ENCODE data around the gene CD7. TPM values are rescaled to one million over a fixed set of nuclear protein-coding genes. Genes with fewer than 3 reads are reported as not detected.

CD7 gene
- total and polyA plus RNA-seq, 9 donors = 0.22 to 1.4 (median 0.50) TPM

- Histone ChIP-seq H3K36me3 (ENCODE audit: control insufficient read depth, insufficient read depth, low read length) (no peaks in the 10 kb centered on the region), H3K27ac (ENCODE audit: low read length) (no peak overlapping the region), H3K27me3 (ENCODE audit: control insufficient read depth, insufficient read depth, low read length) (peaks cover 49% of the 10 kb centered on the region), H3K9me3 (replicated peaks; ENCODE audit: control insufficient read depth, low read depth, low read length) (no peaks in the 10 kb centered on the region), H3K4me3 (ENCODE audit: low read length) (peak overlapping the region; percentile 27), H3K4me1 (ENCODE audit: control insufficient read depth, insufficient read depth, low read length) (peaks cover 89% of the 10 kb centered on the region)
- DNase-seq = no peak
- 46% methylated on average over 11 of the region's 16 CpGs for WGBS (ENCODE audit: insufficient coverage)
Observed at GRCh38 chr17:82334622-82335394, 17.4 kb upstream of the CD7 start.

- Histone ChIP-seq H3K27me3 (ENCODE audit: control insufficient read depth, insufficient read depth, low read length) (peaks cover 51% of the 10 kb centered on the region), H3K36me3 (ENCODE audit: control insufficient read depth, insufficient read depth, low read length) (no peaks in the 10 kb centered on the region), H3K27ac (ENCODE audit: low read length) (no peak overlapping the region), H3K4me3 (ENCODE audit: low read length) (peak overlapping the region; percentile 9), H3K9me3 (replicated peaks; ENCODE audit: control insufficient read depth, low read depth, low read length) (no peaks in the 10 kb centered on the region), H3K4me1 (ENCODE audit: control insufficient read depth, insufficient read depth, low read length) (peaks cover 90% of the 10 kb centered on the region)
- WGBS (ENCODE audit: insufficient coverage) = 55% methylated on average over 21 of the region's 25 CpGs
- no peak for DNase-seq
Observed at GRCh38 chr17:82334204-82334621, 16.8 kb upstream of the CD7 start.

- Histone ChIP-seq H3K27me3 (ENCODE audit: control insufficient read depth, insufficient read depth, low read length) (peaks cover 52% of the 10 kb centered on the region), H3K4me1 (ENCODE audit: control insufficient read depth, insufficient read depth, low read length) (peaks cover 90% of the 10 kb centered on the region), H3K36me3 (ENCODE audit: control insufficient read depth, insufficient read depth, low read length) (no peaks in the 10 kb centered on the region), H3K27ac (ENCODE audit: low read length) (no peak within 1 kb of the TSS), H3K4me3 (ENCODE audit: low read length) (peak within 1 kb of the TSS; percentile 53), H3K9me3 (replicated peaks; ENCODE audit: control insufficient read depth, low read depth, low read length) (no peaks in the 10 kb centered on the region)
- DNase-seq = peak; percentile 84
- WGBS (ENCODE audit: insufficient coverage) = 2% methylated on average over 86 of the region's 90 CpGs
Observed at GRCh38 chr17:82333279-82334171, 16.1 kb upstream of the CD7 start, which contains the start of gene SECTM1. TSS of gene SECTM1 (minus strand) at chr17:82333766. CDS start at chr17:82327240, 6,526 bp downstream.

- Histone ChIP-seq H3K27me3 (ENCODE audit: control insufficient read depth, insufficient read depth, low read length) (peaks cover 59% of the 10 kb centered on the region), H3K27ac (ENCODE audit: low read length) (no peak overlapping the region), H3K4me3 (ENCODE audit: low read length) (peak overlapping the region; percentile 53), H3K4me1 (ENCODE audit: control insufficient read depth, insufficient read depth, low read length) (peaks cover 89% of the 10 kb centered on the region), H3K9me3 (replicated peaks; ENCODE audit: control insufficient read depth, low read depth, low read length) (no peaks in the 10 kb centered on the region), H3K36me3 (ENCODE audit: control insufficient read depth, insufficient read depth, low read length) (no peaks in the 10 kb centered on the region)
- WGBS (ENCODE audit: insufficient coverage) = 15% methylated on average over 32 of the region's 32 CpGs
- DNase-seq = peak; percentile 65
Observed at GRCh38 chr17:82332669-82333278, 15.4 kb upstream of the CD7 start.

- Histone ChIP-seq H3K9me3 (replicated peaks; ENCODE audit: control insufficient read depth, low read depth, low read length) (no peaks in the 10 kb centered on the region), H3K4me3 (ENCODE audit: low read length) (no peak overlapping the region), H3K4me1 (ENCODE audit: control insufficient read depth, insufficient read depth, low read length) (peaks cover 85% of the 10 kb centered on the region), H3K27ac (ENCODE audit: low read length) (no peak overlapping the region), H3K27me3 (ENCODE audit: control insufficient read depth, insufficient read depth, low read length) (peaks cover 60% of the 10 kb centered on the region), H3K36me3 (ENCODE audit: control insufficient read depth, insufficient read depth, low read length) (no peaks in the 10 kb centered on the region)
- no peak for DNase-seq
- 83% methylated on average over 24 of the region's 25 CpGs for WGBS (ENCODE audit: insufficient coverage)
Observed at GRCh38 chr17:82331345-82331939, 14.0 kb upstream of the CD7 start.

GRCh38 chr17:82330322-82331239 lies 13.2 kb upstream of the CD7 start:
- 33% methylated on average over 25 of the region's 28 CpGs for WGBS (ENCODE audit: insufficient coverage)
- H3K9me3 ChIP-seq (replicated peaks; ENCODE audit: control insufficient read depth, low read depth, low read length) = no peaks in the 10 kb centered on the region
- DNase-seq = peak; percentile 88
- no peaks in the 10 kb centered on the region for H3K36me3 ChIP-seq (ENCODE audit: control insufficient read depth, insufficient read depth, low read length)
- no peak overlapping the region for H3K4me3 ChIP-seq (ENCODE audit: low read length)
- peaks cover 78% of the 10 kb centered on the region for H3K4me1 ChIP-seq (ENCODE audit: control insufficient read depth, insufficient read depth, low read length)
- H3K27ac ChIP-seq (ENCODE audit: low read length) = peak overlapping the region; percentile 62
- H3K27me3 ChIP-seq (ENCODE audit: control insufficient read depth, insufficient read depth, low read length) = peaks cover 63% of the 10 kb centered on the region

- no peaks in the 10 kb centered on the region for H3K9me3 ChIP-seq (replicated peaks; ENCODE audit: control insufficient read depth, low read depth, low read length)
Observed at GRCh38 chr17:82329683-82330321, 12.4 kb upstream of the CD7 start.

GRCh38 chr17:82328994-82329507 lies 11.6 kb upstream of the CD7 start:
- H3K36me3 ChIP-seq (ENCODE audit: control insufficient read depth, insufficient read depth, low read length) = no peaks in the 10 kb centered on the region
- no peak overlapping the region for H3K27ac ChIP-seq (ENCODE audit: low read length)
- H3K27me3 ChIP-seq (ENCODE audit: control insufficient read depth, insufficient read depth, low read length) = peaks cover 55% of the 10 kb centered on the region
- no peaks in the 10 kb centered on the region for H3K9me3 ChIP-seq (replicated peaks; ENCODE audit: control insufficient read depth, low read depth, low read length)
- H3K4me3 ChIP-seq (ENCODE audit: low read length) = no peak overlapping the region
- WGBS (ENCODE audit: insufficient coverage) = 89% methylated on average over 14 of the region's 15 CpGs
- DNase-seq = no peak
- peaks cover 64% of the 10 kb centered on the region for H3K4me1 ChIP-seq (ENCODE audit: control insufficient read depth, insufficient read depth, low read length)

More at GRCh38 chr17:82329683-82330321, 12.4 kb upstream of the CD7 start:
- 61% methylated on average over 16 of the region's 19 CpGs for WGBS (ENCODE audit: insufficient coverage)
- Histone ChIP-seq H3K27ac (ENCODE audit: low read length) (peak overlapping the region; percentile 62), H3K27me3 (ENCODE audit: control insufficient read depth, insufficient read depth, low read length) (peaks cover 61% of the 10 kb centered on the region), H3K4me3 (ENCODE audit: low read length) (no peak overlapping the region), H3K36me3 (ENCODE audit: control insufficient read depth, insufficient read depth, low read length) (no peaks in the 10 kb centered on the region), H3K4me1 (ENCODE audit: control insufficient read depth, insufficient read depth, low read length) (peaks cover 72% of the 10 kb centered on the region)
- DNase-seq = no peak
